Measurements from ENCODE around the gene SNAPIN. TPM values are rescaled to one million over a fixed set of nuclear protein-coding genes. Genes with fewer than 3 reads are reported as not detected.

Gene SNAPIN
- total RNA-seq, 4 donors from 2014 or later, result 64.0 to 127 (median 90.0) TPM

- intact Hi-C loops (cut with DNase I; ENCODE audit: low total_unique reads), result no loop called here
- in situ Hi-C loops (cut with MboI; ENCODE audit: low sequenced_read_pairs in 4 of 4), result loop anchor here in 1 of 4 donors (25.0 kb wide), 1 partner anchor 289 kb away; the partner anchor contains the start of genes JTB, RAB13 and RPS27
These were observed 39.8 kb downstream of the SNAPIN start for GRCh38 chr1:153698020-153698922.

GRCh38 chr1:153698923-153699714, 40.6 kb downstream of the SNAPIN start:
- in situ Hi-C loops (cut with MboI; ENCODE audit: low sequenced_read_pairs in 4 of 4), result loop anchor here in 1 of 4 donors (25.0 kb wide), 1 partner anchor 288 kb away; the partner anchor contains the start of genes JTB, RAB13 and RPS27
- peak; percentile 34 to 43 for ATAC-seq
- intact Hi-C loops (cut with DNase I; ENCODE audit: low total_unique reads), result no loop called here
- TF ChIP-seq CTCF (IDR thresholded peaks at IDR 0.05 in 4 of 5, conservative IDR thresholded peaks at IDR 0.05 in 1 of 5) (no peak), POLR2A (IDR thresholded peaks at IDR 0.05) (no peak)
- Histone ChIP-seq H3K27me3 (no peaks in the 10 kb centered on the region), H3K4me3 (no peak overlapping the region), H3K4me1 (peaks cover 0 to 4% of the 10 kb centered on the region in 2 donors), H3K27ac (peak overlapping the region; percentile 59 to 79 (median 69)), H3K36me3 (no peaks in the 10 kb centered on the region), H3K9me3 (no peaks in the 10 kb centered on the region)
- no peak for DNase-seq

More at GRCh38 chr1:153698020-153698922, 39.8 kb downstream of the SNAPIN start:
- no peaks in the 10 kb centered on the region for H3K9me3 ChIP-seq
- H3K4me1 ChIP-seq, result peaks cover 0 to 4% of the 10 kb centered on the region in 2 donors
- H3K27me3 ChIP-seq, result no peaks in the 10 kb centered on the region
- TF ChIP-seq POLR2A (IDR thresholded peaks at IDR 0.05) (no peak), CTCF (IDR thresholded peaks at IDR 0.05 in 4 of 5, conservative IDR thresholded peaks at IDR 0.05 in 1 of 5) (no peak)
- no peaks in the 10 kb centered on the region for H3K36me3 ChIP-seq
- peak overlapping the region; percentile 63 to 79 (median 69) for H3K27ac ChIP-seq
- peak in 1 of 2 donors; percentile 25 for DNase-seq
- peak; percentile 45 to 57 for ATAC-seq
- peak overlapping the region in 1 of 4 donors; percentile 1 for H3K4me3 ChIP-seq

- intact Hi-C loops (cut with DNase I; ENCODE audit: low total_unique reads), result no loop called here
- in situ Hi-C loops (cut with MboI; ENCODE audit: low sequenced_read_pairs in 4 of 4), result loop anchor here in 1 of 4 donors (25.0 kb wide), 1 partner anchor 288 kb away; the partner anchor contains the start of genes JTB, RAB13 and RPS27
- no peak for DNase-seq
- no peak for TF ChIP-seq CTCF (IDR thresholded peaks at IDR 0.05 in 4 of 5, conservative IDR thresholded peaks at IDR 0.05 in 1 of 5)
- TF ChIP-seq POLR2A (IDR thresholded peaks at IDR 0.05), result no peak
- no peaks in the 10 kb centered on the region for H3K36me3 ChIP-seq
- H3K9me3 ChIP-seq, result no peaks in the 10 kb centered on the region
- no peaks in the 10 kb centered on the region for H3K27me3 ChIP-seq
- no peak overlapping the region for H3K27ac ChIP-seq
- no peak for ATAC-seq
- no peak overlapping the region for H3K4me3 ChIP-seq
- H3K4me1 ChIP-seq, result peaks cover 0 to 4% of the 10 kb centered on the region in 2 donors
These were observed 41.3 kb downstream of the SNAPIN start for GRCh38 chr1:153699768-153700167.

DNA sequence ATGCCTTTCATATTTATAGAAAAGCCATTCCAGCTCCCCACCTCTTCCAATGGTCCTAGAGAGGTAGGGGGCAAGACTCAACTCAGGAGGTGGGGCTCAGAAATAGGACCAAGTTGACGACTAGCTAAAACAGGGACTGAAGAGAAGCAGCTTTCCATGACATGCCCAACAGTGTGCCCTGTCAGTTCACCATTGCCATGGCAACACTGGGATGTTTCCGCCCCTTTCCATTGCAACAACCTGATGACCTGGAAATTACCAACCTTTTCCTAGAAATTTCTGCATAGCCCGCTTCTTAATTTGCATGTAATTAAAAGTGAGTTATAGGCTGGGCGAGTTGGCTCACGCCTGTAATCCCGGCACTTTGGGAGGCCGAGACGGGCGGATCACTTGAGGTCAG, 47.0 kb downstream of the SNAPIN start:
- intact Hi-C loops (cut with DNase I; ENCODE audit: low total_unique reads) (no loop called here), in situ Hi-C loops (cut with MboI; ENCODE audit: low sequenced_read_pairs in 4 of 4) (no loop called here)
- Histone ChIP-seq H3K27ac (no peak overlapping the region), H3K36me3 (no peaks in the 10 kb centered on the region), H3K4me1 (no peaks in the 10 kb centered on the region), H3K4me3 (no peak overlapping the region), H3K9me3 (no peaks in the 10 kb centered on the region), H3K27me3 (no peaks in the 10 kb centered on the region)
- TF ChIP-seq POLR2A (IDR thresholded peaks at IDR 0.05), result no peak
- DNase-seq, result no peak
- ATAC-seq, result no peak

Data from gastrocnemius medialis (tissue), 4 donors.